HG02840 (cell line): ENCODE measurements around the gene ADGRV1.
"Not testable (repeated sequence)": the region's sequence is repeated elsewhere in the genome, so short reads cannot be mapped to it uniquely, and the experiment has no call there.

ENCODE experiments used
- ATAC-seq: cut with Tn5 transposase; IDR thresholded peaks from one replicate; pipeline ENCODE4 v1.9.1; 2021; ENCODE audit warnings: mild to moderate bottlenecking, moderate library complexity, moderate number of reproducible peaks; ENCODE audit not compliant: unreplicated experiment, low FRiP score

ADGRV1 gene

DNA sequence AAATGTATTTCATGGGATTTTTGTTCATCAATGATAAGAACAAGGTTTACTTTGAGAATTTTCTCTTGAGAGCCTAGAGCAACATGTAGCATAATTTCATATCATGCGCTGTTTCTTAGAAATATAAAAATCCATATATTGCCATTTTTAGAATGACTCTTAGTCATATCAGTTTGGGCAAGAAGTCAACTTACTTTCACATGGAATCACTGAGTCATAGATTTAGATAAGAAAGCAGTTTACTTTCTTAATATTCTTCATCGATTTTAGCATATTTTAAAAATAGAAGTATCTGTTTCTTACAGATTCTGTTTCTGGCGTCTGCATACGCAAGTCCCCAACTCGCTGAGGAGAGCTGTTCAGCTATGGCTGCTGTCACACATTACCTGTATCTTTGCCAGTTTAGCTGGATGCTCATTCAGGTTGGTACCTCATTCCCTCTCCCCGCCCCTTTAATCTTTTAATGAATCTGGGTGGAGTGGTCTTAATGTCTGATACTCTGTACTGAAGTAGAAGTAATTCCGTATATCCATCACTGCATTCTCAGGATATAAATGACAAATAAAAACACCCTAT is 406.6 kb downstream of the ADGRV1 start:
- no peak for ATAC-seq

DNA sequence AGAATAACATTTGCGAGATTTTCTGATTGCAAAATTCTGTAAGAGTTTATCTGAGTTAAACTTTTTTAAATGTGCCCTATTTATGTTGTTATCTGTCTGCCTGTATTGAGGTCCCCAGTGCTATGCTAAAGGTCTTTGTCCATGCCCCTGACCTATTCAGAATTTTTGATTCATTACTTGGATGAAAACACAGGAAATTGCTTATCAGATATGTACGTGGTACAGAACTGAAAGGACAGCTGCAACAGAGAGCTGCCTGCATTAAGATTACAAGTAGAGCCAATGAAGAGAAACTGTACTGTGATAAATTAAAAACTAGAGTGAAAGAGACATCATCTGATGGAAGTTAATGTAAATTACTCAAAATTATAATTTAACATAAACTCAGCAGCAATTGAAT is 408.8 kb downstream of the ADGRV1 start:
- ATAC-seq: no peak

DNA sequence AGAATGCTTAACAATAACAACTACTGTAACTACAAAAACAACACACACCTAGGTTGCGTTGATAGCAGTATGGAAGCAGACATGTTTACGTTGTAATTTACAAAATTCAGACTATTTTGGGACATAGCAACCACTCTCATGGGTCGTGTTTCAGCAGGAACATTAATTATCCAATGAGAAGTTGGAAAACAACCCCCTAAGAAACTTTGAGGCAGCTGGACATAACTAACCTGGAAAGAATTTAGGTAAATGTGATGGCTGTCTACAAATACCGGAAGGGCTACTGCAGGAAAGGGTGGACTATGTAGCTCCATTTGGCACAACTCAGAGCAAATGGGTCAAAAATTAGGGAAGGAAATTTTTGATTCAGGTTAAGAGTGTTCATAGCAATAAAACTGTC is 409.3 kb downstream of the ADGRV1 start:
- ATAC-seq: no peak

DNA sequence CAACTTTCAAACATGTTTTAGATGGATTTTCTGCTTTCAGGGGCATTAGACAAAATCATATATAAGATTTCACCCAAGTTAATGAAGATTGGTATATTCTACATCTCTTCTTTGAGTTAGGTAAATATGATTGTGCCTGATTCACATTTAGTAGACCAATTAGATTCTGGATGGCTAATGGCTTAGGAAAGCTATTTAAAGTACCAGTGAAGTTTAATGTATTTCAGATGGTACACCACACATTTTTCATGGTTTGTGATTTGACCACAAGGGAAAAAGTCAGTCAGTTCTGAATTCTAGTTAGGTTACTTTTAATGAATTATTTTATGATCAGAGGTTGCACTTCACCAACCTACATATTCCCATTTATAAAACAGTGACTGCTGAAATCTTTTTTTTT is 409.7 kb downstream of the ADGRV1 start:
- no peak for ATAC-seq

DNA sequence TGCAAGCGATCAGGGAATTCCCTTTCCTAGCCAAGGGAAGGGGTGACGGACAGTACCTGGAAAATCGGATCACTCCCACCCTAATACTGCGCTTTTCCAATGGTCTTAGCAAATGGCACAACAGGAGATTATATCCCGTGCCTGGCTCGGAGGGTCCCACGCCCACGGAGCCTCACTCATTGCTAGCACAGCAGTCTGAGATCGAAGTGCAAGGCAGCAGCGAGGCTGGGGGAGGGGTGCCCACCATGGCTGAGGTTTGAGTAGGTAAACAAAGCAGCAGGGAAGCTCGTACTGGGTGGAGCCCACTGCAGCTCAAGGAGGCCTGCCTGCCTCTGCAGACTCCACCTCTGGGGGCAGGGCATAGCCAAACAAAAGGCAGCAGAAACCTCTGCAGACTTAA is 411.3 kb downstream of the ADGRV1 start:
- ATAC-seq: not testable (repeated sequence)

DNA sequence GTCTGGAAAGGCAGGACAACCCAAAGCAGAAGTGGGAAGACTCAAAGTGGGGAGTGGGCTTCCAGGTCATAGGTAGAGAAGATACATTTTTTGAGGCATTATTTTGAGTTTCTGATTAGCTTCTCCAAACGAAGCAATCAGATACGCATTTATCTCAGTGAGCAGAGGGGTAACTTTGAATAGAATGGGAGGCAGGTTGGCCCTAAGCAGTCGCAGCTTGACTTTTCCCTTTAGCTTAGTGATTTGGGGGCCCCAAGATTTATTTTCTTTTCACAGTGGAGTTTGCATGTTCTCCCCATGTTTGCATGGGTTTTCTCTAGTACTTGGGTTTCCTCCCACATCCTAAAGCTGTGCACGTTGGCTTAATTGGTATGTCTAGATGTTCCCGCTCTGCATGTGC is 422.6 kb downstream of the ADGRV1 start:
- ATAC-seq: no peak

DNA sequence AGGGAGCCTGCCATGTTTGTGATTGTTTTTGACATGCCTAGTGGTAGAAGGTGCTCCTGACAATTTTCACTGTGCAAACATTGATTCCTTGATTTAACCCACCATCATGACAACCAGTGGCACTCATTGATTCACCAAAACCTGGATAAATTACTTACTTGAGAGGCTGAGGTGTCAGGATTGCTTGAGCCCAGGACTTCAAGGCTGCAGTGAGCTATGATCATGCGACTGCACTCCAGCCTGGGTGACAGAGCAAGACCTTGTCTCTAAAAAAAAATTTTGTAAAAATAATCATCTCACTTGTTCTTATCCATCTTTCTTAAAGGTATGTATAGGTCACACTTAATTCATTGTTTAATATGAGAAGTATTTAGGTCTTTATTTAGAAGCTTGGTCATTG is 423.2 kb downstream of the ADGRV1 start:
- ATAC-seq: no peak

DNA sequence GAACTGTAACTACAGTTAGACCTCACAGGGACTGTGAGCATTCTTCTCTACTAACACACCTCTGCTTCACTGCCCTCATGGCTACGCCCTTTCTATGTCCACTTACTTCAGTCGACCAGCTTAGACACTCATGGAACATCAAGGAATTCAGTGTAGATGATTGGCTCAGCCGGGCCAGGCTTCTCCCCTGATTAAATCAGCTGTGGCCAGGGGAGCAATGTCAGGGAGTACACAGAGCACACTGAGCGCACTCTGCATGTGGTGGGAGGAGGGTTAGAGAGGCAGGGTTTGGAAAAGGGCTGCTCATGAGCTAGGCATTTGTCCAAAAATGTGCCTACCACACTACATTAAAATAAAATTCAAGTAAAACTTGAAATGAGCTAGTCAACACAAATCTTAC is 424.0 kb downstream of the ADGRV1 start:
- ATAC-seq: no peak

DNA sequence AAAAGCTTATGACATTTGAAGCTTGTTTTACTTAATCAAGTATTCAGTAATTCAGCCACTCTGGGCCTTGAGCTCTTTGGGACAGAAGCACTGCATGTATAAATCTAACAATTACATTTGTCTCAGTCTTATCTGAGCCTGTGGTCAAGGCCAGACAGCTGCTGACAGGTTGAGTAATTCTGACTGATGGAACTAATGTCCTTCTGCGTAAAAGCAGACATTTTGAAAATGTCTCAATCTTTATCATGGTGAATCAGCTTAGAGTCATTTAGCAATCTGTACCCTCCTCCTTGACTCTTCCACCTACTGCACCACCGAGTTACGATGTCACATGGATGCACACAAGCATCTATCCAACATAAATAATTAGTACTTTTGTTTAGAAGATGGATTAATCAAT is 424.6 kb downstream of the ADGRV1 start:
- ATAC-seq: no peak

DNA sequence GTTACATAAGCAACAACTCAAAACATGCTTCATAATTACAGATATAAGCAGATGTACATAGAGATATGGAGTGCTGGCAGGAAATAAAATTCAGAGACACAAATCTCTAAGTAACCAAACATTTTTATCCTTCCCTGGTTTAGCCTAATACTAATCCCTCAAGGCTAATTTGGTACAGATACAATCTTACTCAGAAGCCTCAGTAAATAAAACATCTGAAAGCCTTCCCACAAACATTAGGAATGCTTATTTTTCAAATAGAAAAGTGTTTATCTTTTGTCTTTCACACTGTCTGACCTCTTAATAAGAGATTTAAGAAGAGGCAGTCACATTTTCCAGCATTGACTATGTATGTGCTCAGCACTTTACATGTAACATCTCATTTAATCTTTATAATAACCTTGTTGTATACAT is 425.1 kb downstream of the ADGRV1 start:
- no peak for ATAC-seq

DNA sequence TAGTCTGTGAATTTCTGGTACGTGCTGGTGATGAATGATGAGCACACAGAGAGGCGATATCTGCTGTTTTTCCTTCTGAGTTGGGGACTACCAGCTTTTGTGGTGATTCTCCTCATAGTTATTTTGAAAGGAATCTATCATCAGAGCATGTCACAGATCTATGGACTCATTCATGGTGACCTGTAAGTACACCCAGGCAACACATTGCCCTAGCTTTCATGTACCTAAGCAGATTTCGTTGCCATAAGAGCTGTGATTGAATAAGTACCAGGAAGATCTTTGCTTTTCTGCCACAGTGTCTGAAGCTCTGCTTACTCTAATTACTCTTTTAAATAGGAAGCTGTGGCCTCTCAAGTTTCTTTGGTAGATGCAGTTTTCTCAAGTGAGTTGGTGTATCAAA is 426.7 kb downstream of the ADGRV1 start:
- no peak for ATAC-seq

DNA sequence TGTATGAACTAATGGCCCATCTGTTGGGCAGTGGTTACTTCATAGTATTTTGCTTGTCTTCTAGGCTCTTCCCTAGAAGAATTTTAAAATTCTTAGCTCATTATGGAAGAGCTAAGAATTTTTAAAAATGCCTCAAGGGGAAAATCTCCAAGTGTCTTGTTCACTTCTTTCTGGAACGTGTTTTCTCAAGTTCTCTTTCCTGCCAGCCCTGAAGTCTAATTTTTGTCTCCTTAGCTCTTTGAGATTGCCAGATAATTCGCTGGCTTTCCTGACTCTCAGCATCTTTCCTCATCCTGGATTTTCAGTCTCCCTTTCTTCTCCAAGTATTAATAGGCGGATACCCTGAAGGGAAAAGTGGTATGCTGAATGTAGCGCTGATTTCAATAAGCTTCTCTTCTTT is 429.1 kb downstream of the ADGRV1 start:
- ATAC-seq: no peak

DNA sequence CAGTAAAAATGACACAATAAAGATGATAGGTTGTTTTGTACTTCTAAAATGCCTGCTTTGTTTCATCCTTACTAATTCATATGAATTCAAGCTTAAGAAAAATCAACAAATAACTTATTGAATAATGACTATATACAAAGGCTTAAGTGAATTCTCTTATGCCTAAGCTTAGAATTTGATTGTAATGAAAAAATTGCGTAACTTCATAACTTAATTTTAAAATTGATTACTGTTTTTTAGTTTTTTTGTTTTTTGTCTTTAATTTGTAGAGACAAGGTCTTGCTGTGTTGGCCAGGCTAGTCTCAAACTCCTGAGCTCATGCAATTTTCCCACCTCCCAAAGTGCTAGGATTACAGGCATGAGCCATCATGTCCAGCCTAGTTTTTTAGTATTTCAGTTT is 432.6 kb downstream of the ADGRV1 start:
- no peak for ATAC-seq

DNA sequence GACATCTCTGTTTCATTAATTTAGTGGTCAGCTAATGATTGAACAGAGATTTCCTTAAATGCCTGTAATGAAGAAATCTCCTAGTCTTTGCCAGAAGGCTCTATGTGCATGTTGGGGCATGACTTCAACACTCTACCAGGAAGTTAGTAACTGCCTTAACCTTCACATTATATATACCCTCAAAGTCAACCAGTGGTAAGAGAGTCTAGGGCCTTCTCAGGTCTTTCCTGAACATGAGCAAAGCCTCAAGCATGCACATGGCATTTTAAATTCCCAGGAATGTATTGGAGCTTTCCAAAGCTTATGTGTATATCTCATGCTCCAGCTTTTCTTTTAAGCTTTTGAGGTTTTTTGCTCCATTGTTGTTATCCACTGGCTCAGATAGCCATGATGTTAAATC is 436.2 kb downstream of the ADGRV1 start:
- ATAC-seq: no peak

DNA sequence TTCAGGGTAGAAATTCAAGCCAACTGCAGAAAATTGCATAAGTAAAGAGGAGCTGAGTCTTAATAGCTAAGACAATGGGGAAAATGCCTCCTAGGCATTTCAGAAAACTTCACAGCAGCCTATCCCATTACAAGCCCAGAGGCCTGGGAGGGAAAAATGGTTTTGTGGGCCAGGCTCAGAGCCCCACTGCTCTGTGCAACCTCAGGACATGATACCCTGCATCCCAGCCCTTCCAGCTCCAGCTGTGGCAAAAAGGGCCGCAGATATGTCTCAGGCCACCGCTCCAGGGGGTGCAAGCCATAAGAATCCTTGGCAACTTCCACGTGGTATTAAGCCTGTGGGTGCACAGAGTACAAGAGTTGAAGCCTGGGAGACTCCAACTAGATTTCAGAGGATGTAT is 437.5 kb downstream of the ADGRV1 start:
- ATAC-seq: no peak

DNA sequence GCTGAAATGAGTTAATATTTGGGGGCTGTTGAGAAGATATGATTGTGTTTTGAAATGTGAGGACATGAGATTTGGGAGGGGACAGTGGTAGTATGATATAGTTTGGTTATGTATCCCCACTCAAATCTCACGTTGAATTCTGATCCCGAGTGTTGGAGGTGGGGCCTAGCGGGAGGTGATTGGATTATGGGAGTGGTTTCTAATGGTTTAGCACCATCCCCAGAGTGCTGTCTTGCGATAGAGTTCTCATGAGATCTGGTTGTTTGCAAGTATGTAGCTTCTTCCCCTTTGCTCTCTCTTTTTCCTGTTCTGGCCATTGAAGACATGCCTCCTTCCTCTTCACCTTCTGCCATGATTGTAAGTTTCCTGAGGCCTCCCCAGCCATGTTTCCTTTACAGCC is 438.5 kb downstream of the ADGRV1 start:
- ATAC-seq: no peak

DNA sequence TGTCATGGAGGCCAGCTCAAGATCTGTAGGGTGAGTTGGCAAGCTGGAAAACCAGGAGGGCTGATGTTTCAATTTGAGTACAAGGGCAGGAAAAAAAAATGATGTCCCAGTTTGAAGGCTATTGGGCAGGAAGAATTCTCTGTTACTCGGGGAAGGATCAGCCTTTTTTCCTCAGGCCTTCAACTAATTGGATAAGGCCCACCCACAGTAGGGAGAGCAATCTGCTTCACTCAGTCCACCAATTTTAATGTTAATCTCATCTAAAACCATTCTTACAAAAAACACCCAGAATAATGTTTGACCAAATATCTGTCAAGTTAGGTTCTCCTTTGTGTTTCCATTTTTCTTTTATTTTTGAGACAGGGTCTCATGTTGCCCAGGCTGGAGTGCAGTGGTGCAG is 442.1 kb downstream of the ADGRV1 start:
- no peak for ATAC-seq

DNA sequence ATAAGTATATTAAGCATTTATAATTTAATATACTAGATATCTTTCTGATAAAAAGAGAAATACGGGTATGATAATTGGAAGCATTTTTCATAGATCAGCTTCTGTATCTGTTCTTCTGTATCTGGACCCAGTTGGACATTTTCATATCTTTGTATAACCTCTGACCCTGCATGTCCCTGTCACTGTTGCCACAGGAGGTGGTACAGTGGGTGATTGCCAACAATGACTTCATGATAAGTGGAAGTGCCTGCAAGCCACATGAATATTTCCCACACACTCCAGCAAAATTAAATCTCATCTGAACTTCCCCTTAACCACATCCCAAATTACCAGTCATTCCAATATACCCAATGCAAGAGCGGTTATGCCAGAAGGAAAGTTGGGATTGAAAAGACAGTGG is 448.1 kb downstream of the ADGRV1 start:
- no peak for ATAC-seq

DNA sequence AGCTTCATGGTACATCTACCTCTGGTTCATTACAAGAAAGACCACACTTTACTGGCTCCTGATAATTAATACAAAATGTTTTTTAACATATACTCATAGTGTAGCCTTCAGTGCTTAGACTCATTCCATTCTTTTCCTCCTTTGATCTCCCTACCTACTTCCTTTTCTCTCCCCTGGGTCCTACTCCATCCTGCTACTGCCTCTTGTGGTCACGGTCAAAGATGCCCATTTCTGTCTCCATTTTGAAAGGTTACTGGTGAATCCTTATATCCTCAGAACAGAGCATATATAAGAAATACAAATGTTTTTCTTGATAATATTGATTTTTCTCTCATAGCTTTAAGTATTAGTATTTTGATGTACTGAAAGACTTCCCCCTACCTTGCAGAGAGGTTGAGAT is 448.7 kb downstream of the ADGRV1 start:
- ATAC-seq: no peak

DNA sequence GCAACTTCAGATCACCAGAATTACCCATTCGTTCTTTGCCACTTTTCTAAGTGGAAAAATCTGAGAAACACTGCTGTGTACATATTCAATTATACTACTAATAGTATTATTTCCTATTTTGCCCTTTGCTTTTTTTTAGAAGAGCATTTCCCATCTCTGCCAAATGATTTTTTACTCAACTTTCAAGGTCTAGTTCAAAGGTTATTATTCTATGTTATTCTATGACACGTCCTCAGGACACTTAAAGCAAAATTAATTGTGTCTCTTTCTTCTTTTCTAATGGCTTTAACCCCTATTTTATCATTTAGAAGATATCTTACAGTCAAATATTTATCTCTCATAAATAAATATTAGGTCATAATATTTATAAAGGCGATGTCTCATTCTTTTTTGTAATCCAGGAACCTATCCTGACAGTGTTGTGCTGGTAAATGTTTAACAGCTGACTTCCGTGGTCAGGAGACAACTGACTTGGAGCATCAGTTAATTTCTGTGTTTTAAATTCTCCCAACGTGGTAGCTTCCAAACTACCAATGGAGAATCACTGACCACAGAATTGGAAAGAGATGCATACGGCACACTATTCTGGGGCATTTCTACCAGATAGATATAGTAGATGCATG is 449.3 kb downstream of the ADGRV1 start:
- no peak for ATAC-seq

DNA sequence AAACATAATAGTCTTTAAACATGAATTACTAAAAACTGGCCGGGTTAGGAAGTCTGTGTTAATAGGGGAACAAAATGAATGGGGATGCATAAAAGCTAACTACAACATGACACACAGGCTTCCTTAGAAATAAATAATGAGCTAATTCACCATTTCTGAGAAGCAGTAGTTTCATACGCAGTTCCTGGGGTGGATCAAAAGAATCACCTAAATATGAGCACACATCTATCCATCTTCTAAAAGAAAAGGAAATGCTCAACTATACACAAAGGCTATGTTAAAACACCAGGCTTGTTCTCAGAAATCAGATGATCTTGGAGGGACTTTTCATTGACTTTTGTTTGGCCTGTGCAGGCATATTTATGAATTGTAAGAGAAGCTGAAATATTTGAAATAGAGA is 451.5 kb downstream of the ADGRV1 start:
- no peak for ATAC-seq

DNA sequence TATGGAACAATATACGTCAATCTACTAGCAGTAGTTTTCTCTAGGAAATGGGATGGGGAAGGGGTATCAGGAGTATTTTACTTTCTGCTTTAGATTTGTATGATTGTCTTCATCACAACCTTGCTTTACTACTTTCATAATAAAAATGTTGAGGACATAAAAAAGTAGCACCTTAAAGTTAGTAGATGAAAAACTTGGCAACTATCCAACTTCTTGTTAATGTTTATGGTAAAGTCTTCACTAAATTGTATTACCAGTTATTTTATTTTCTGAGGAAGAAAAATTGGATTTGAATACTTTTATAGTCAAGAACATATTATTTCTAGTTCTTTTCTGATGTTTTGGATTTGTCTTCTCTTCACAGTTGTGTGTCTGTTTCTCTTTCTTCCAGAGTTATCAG is 452.4 kb downstream of the ADGRV1 start:
- ATAC-seq: no peak

DNA sequence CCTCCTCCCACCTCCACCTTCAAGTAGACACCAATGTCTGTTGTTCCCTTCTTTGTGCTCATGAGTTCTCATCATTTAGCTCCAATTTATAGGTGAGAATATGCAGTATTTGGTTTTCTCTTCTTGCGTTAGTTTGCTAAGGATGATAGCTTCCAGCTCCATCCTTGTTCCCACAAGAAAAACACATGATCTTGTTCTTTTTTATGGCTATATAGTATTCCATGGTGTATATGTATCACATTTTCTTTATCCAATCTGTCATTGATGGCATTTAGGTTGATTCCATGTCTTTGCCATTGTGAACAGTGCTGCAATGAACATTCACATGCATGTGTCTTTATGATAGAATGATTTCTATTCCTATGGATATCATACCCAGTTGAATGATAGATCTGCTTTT is 454.3 kb downstream of the ADGRV1 start:
- ATAC-seq: not testable (repeated sequence)
